Cardiac atrium fibroblast (primary cell): ENCODE results near the gene UPK1A. TPM values are rescaled to one million over a fixed set of nuclear protein-coding genes. Genes with fewer than 3 reads are reported as not detected.

Experiments
- total RNA-seq: library from RNA; depleted of rRNA; stranded (reverse); fragments of >200 nt; gene quantifications from 2 replicates; pipeline ENCODE4 v1.2.3, GENCODE V29; 2015

Gene UPK1A
- total RNA-seq: not detected in 2 replicates

GRCh38 chr19:35666251-35666913 is at the start of gene UPK1A:
UPK1A (plus strand) TSS chr19:35666517; CDS start chr19:35666813, 296 bp downstream.

GRCh38 chr19:35628565-35629331 is 37.6 kb upstream of the UPK1A start, which contains the start of gene RBM42:
RBM42 (plus strand) TSS chr19:35629036; CDS start chr19:35629154, 118 bp downstream.

GRCh38 chr19:35641515-35642151 is 24.7 kb upstream of the UPK1A start, which contains the start of gene ETV2:
ETV2 (plus strand) TSS chr19:35641745; CDS start chr19:35642461, 716 bp downstream.

GRCh38 chr19:35648017-35648961 is 18.0 kb upstream of the UPK1A start, which contains the start of gene COX6B1:
COX6B1 (plus strand) TSS chr19:35648323; CDS start chr19:35651244, 2,921 bp downstream.

GRCh38 chr19:35704218-35704617 is 37.9 kb downstream of the UPK1A start, which contains the start of gene ZBTB32:
ZBTB32 (plus strand) TSS chr19:35704558; CDS start chr19:35714627, 10,069 bp downstream.

GRCh38 chr19:35717665-35718344 is 51.5 kb downstream of the UPK1A start, which contains the start of gene KMT2B:
KMT2B (plus strand) TSS chr19:35718003; CDS start chr19:35718019, 16 bp downstream.

Other genes starting within 250 kb of the UPK1A start
- gene FFAR2, start 218.3 kb upstream of the UPK1A start, total RNA-seq: not detected in 2 replicates
- not detected in 2 replicates for gene KRTDAP, start 176.1 kb upstream of the UPK1A start, total RNA-seq
- gene DMKN, start 152.9 kb upstream of the UPK1A start, total RNA-seq: 2.0 and 4.2 TPM in 2 replicates
- gene SBSN, start 138.2 kb upstream of the UPK1A start, total RNA-seq: 0.18 and 0.32 TPM in 2 replicates
- gene GAPDHS, start 133.1 kb upstream of the UPK1A start, total RNA-seq: not detected in 2 replicates
- gene TMEM147, start 120.9 kb upstream of the UPK1A start, total RNA-seq: 63.8 and 65.7 TPM in 2 replicates
- not detected in 2 replicates for gene ATP4A, start 102.9 kb upstream of the UPK1A start, total RNA-seq
- gene PMIS2, start 80.3 kb upstream of the UPK1A start, total RNA-seq: not detected in 2 replicates
- gene HAUS5, start 53.8 kb upstream of the UPK1A start, total RNA-seq: 3.4 and 4.0 TPM in 2 replicates
- gene RBM42, start 37.5 kb upstream of the UPK1A start, total RNA-seq: 33.6 and 65.1 TPM in 2 replicates
- 2.3 TPM in 1 of 2 replicates, not detected in the other for gene ETV2, start 24.8 kb upstream of the UPK1A start, total RNA-seq
- 513 and 712 TPM in 2 replicates for gene COX6B1, start 18.2 kb upstream of the UPK1A start, total RNA-seq
- gene ZBTB32, start 38.0 kb downstream of the UPK1A start, total RNA-seq: not detected in 2 replicates
- 7.6 and 11.5 TPM in 2 replicates for gene KMT2B, start 51.5 kb downstream of the UPK1A start, total RNA-seq
- gene IGFLR1, start 75.9 kb downstream of the UPK1A start, total RNA-seq: 2.4 and 2.9 TPM in 2 replicates
- 14.3 and 17.8 TPM in 2 replicates for gene U2AF1L4, start 78.9 kb downstream of the UPK1A start, total RNA-seq
- 30.3 and 37.6 TPM in 2 replicates for gene PSENEN, start 79.1 kb downstream of the UPK1A start, total RNA-seq
- 14.3 and 15.7 TPM in 2 replicates for gene LIN37, start 82.1 kb downstream of the UPK1A start, total RNA-seq
- 11.5 and 35.0 TPM in 2 replicates for gene HSPB6, start 90.5 kb downstream of the UPK1A start, total RNA-seq
- 1.8 and 5.0 TPM in 2 replicates for gene PROSER3, start 91.7 kb downstream of the UPK1A start, total RNA-seq
- gene ARHGAP33, start 109.0 kb downstream of the UPK1A start, total RNA-seq: 0.49 and 2.3 TPM in 2 replicates
- not detected in 2 replicates for gene PRODH2, start 146.3 kb downstream of the UPK1A start, total RNA-seq
- gene NPHS1, start 186.0 kb downstream of the UPK1A start, total RNA-seq: not detected in 2 replicates
- gene KIRREL2, start 190.4 kb downstream of the UPK1A start, total RNA-seq: 0.81 TPM in 1 of 2 replicates, not detected in the other
- 20.4 and 38.2 TPM in 2 replicates for gene APLP1, start 202.1 kb downstream of the UPK1A start, total RNA-seq
- gene NFKBID, start 234.0 kb downstream of the UPK1A start, total RNA-seq: 2.2 and 2.4 TPM in 2 replicates
- gene HCST, start 236.0 kb downstream of the UPK1A start, total RNA-seq: not detected in 2 replicates
- not detected in 2 replicates for gene TYROBP, start 241.8 kb downstream of the UPK1A start, total RNA-seq